Peyer's patch (tissue), 4 donors: Measurements from ENCODE around the gene PDP2. TPM values are rescaled to one million over a fixed set of nuclear protein-coding genes. Genes with fewer than 3 reads are reported as not detected.

Source experiments
- DNase-seq, 3 donors: peaks; one replicate each; pipeline ENCODE4 v3.0.0-alpha.2; 2017 to 2019
- H3K27ac ChIP-seq, 4 donors: fragments of 200-600 bp; sonication (generic); one replicate each; pipeline ENCODE4 v1.5.1; 2016 to 2019
- H3K27me3 ChIP-seq, 2 donors: fragments of 200-600 bp; sonication (generic); one replicate each; pipeline ENCODE4 v1.5.1; 2019
- H3K36me3 ChIP-seq, 3 donors: fragments of 200-600 bp; sonication (generic); one replicate each; pipeline ENCODE4 v1.5.1; 2016 to 2019
- H3K4me1 ChIP-seq, 4 donors: fragments of 200-600 bp; sonication (generic); one replicate each; pipeline ENCODE4 v1.5.1; 2016 to 2019
- H3K4me3 ChIP-seq, 4 donors: fragments of 200-600 bp; sonication (generic); 1 replicate in 3 of 4; 2 replicates in 1 of 4; pipeline ENCODE4 v1.5.1; 2016 to 2019; ENCODE audit warnings: mild to moderate bottlenecking in 1 of 4
- H3K9me3 ChIP-seq, 4 donors: fragments of 200-600 bp; sonication (generic); one replicate each; pipeline ENCODE4 v1.5.1; 2016 to 2019; ENCODE audit warnings: mild to moderate bottlenecking in 1 of 4
- POLR2A ChIP-seq, 2 donors: fragments of 450-650 bp; IDR thresholded peaks; one replicate each; pipeline ENCODE4 v1.5.1; 2017; ENCODE audit warnings: antibody characterized with exemption in 2 of 2, mild to moderate bottlenecking in 2 of 2, moderate library complexity in 2 of 2
- total RNA-seq, 4 donors: library from RNA; depleted of rRNA; stranded (reverse); fragments of >200 nt; gene quantifications; one replicate each; pipeline ENCODE4 v1.1.0, GENCODE V29; 2016
- TF ChIP-seq, protein P1 (sequence below), 6 experiments: fragments of 450-650 bp in 4 of 6; fragments of 200-600 bp in 2 of 6; sonication (generic) in 1 of 6; IDR thresholded peaks; one replicate each; pipeline ENCODE4 v1.5.1; 2017 to 2019; ENCODE audit warnings: antibody characterized with exemption in 6 of 6, mild to moderate bottlenecking in 3 of 6, moderate library complexity in 1 of 6

Gene PDP2
- total RNA-seq, 4 donors from 2014 or later = 12.1 to 27.9 (median 15.3) TPM

- DNase-seq = peak in 1 of 3 donors; percentile 30
- peak overlapping the region in 2 of 4 donors; percentile 41 to 57 for H3K4me3 ChIP-seq
- H3K9me3 ChIP-seq = no peaks in the 10 kb centered on the region
- H3K27me3 ChIP-seq = peaks cover 0 to 11% of the 10 kb centered on the region in 2 donors
- TF ChIP-seq, protein P1, sequence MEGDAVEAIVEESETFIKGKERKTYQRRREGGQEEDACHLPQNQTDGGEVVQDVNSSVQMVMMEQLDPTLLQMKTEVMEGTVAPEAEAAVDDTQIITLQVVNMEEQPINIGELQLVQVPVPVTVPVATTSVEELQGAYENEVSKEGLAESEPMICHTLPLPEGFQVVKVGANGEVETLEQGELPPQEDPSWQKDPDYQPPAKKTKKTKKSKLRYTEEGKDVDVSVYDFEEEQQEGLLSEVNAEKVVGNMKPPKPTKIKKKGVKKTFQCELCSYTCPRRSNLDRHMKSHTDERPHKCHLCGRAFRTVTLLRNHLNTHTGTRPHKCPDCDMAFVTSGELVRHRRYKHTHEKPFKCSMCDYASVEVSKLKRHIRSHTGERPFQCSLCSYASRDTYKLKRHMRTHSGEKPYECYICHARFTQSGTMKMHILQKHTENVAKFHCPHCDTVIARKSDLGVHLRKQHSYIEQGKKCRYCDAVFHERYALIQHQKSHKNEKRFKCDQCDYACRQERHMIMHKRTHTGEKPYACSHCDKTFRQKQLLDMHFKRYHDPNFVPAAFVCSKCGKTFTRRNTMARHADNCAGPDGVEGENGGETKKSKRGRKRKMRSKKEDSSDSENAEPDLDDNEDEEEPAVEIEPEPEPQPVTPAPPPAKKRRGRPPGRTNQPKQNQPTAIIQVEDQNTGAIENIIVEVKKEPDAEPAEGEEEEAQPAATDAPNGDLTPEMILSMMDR (IDR thresholded peaks at IDR 0.05) = no peak
- TF ChIP-seq POLR2A (IDR thresholded peaks at IDR 0.05) = no peak
- peaks cover 0 to 12% (median 9%) of the 10 kb centered on the region in 4 donors for H3K4me1 ChIP-seq
- H3K36me3 ChIP-seq = no peaks in the 10 kb centered on the region
- H3K27ac ChIP-seq = no peak overlapping the region
Observed at GRCh38 chr16:66845080-66845410, 35.3 kb upstream of the PDP2 start.

GRCh38 chr16:66845791-66846221 is 34.5 kb upstream of the PDP2 start:
- H3K4me1 ChIP-seq = peaks cover 0 to 12% (median 9%) of the 10 kb centered on the region in 4 donors
- H3K27ac ChIP-seq = no peak overlapping the region
- peak in 1 of 3 donors; percentile 31 for DNase-seq
- H3K27me3 ChIP-seq = peaks cover 0 to 11% of the 10 kb centered on the region in 2 donors
- no peaks in the 10 kb centered on the region for H3K36me3 ChIP-seq
- H3K9me3 ChIP-seq = no peaks in the 10 kb centered on the region
- no peak overlapping the region for H3K4me3 ChIP-seq
- no peak for TF ChIP-seq POLR2A (IDR thresholded peaks at IDR 0.05)
- TF ChIP-seq, protein P1 (IDR thresholded peaks at IDR 0.05) = no peak

- Histone ChIP-seq H3K9me3 (no peaks in the 10 kb centered on the region), H3K4me3 (no peak overlapping the region), H3K27ac (no peak overlapping the region), H3K27me3 (peaks cover 0 to 11% of the 10 kb centered on the region in 2 donors), H3K4me1 (peaks cover 0 to 12% (median 9%) of the 10 kb centered on the region in 4 donors), H3K36me3 (no peaks in the 10 kb centered on the region)
- DNase-seq = peak in 1 of 3 donors; percentile 27
- TF ChIP-seq, protein P1 (IDR thresholded peaks at IDR 0.05) = no peak
- TF ChIP-seq POLR2A (IDR thresholded peaks at IDR 0.05) = no peak
Observed at GRCh38 chr16:66846266-66846665, 34.0 kb upstream of the PDP2 start.

- H3K4me3 ChIP-seq = no peak overlapping the region
- no peak overlapping the region for H3K27ac ChIP-seq
- H3K27me3 ChIP-seq = peaks cover 0 to 11% of the 10 kb centered on the region in 2 donors
- no peaks in the 10 kb centered on the region for H3K36me3 ChIP-seq
- no peak for TF ChIP-seq POLR2A (IDR thresholded peaks at IDR 0.05)
- TF ChIP-seq, protein P1 (IDR thresholded peaks at IDR 0.05) = no peak
- peak in 1 of 3 donors; percentile 15 for DNase-seq
- H3K4me1 ChIP-seq = peaks cover 0 to 12% (median 9%) of the 10 kb centered on the region in 4 donors
- H3K9me3 ChIP-seq = no peaks in the 10 kb centered on the region
Observed at GRCh38 chr16:66846831-66847230, 33.5 kb upstream of the PDP2 start.

- Histone ChIP-seq H3K4me1 (peaks cover 0 to 12% (median 9%) of the 10 kb centered on the region in 4 donors), H3K36me3 (no peaks in the 10 kb centered on the region), H3K27me3 (peaks cover 0 to 11% of the 10 kb centered on the region in 2 donors), H3K4me3 (no peak overlapping the region), H3K9me3 (no peaks in the 10 kb centered on the region), H3K27ac (no peak overlapping the region)
- TF ChIP-seq, protein P1 (IDR thresholded peaks at IDR 0.05) = no peak
- TF ChIP-seq POLR2A (IDR thresholded peaks at IDR 0.05) = no peak
- DNase-seq = peak in 1 of 3 donors; percentile 45
Observed at GRCh38 chr16:66847533-66848067, 32.7 kb upstream of the PDP2 start.
